GM10248 (cell line): ENCODE results near the gene YES1.

Experiments used
- CTCF ChIA-PET: fragments of 300-600 bp; sonication (Branson Sonifier 250); formaldehyde crosslinking; extraction: SDS; loops from one replicate; lab custom pipeline; 2021; ENCODE audit warnings: antibody characterized with exemption; lab: Yijun Ruan, JAX
- POLR2A ChIA-PET: fragments of 350-650 bp; sonication (Branson Sonifier 250); formaldehyde crosslinking; extraction: SDS; loops from one replicate; lab custom pipeline; 2020; ENCODE audit warnings: antibody characterized with exemption; lab: Yijun Ruan, JAX
- DNase-seq: peaks from one replicate; pipeline ENCODE4 v3.0.0; 2012; ENCODE audit errors: extremely low spot score
- CTCF ChIP-seq: IDR thresholded peaks from 2 replicates; pipeline ENCODE4 v1.5.1; 2012; ENCODE audit warnings: mild to moderate bottlenecking, low read depth; ENCODE audit errors: extremely low read depth, missing control alignments, control extremely low read depth

The YES1 gene

GRCh38 chr18:711657-712400 is 100.2 kb downstream of the YES1 start:
- POLR2A ChIA-PET = interaction anchor here (1.2 kb wide), 1 partner anchor 19 kb away, joined by 3 read pairs; no protein-coding TSS in a partner anchor
- DNase-seq = peak; percentile 72
- TF ChIP-seq CTCF = peak; percentile 49
- CTCF ChIA-PET = interaction anchor here (0.6 to 2.3 kb wide), 27 partner anchors 9 to 134 kb away, joined by 3 to 25 read pairs (median 4); no protein-coding TSS in a partner anchor

- ChIA-PET CTCF (interaction anchor here (1.4 to 2.2 kb wide), 6 partner anchors 8 to 128 kb away, joined by 3 to 9 read pairs (median 5); no protein-coding TSS in a partner anchor), POLR2A (no interaction called here)
- no peak for TF ChIP-seq CTCF
- DNase-seq = no peak
Observed at GRCh38 chr18:711310-711656, 100.8 kb downstream of the YES1 start.

DNA sequence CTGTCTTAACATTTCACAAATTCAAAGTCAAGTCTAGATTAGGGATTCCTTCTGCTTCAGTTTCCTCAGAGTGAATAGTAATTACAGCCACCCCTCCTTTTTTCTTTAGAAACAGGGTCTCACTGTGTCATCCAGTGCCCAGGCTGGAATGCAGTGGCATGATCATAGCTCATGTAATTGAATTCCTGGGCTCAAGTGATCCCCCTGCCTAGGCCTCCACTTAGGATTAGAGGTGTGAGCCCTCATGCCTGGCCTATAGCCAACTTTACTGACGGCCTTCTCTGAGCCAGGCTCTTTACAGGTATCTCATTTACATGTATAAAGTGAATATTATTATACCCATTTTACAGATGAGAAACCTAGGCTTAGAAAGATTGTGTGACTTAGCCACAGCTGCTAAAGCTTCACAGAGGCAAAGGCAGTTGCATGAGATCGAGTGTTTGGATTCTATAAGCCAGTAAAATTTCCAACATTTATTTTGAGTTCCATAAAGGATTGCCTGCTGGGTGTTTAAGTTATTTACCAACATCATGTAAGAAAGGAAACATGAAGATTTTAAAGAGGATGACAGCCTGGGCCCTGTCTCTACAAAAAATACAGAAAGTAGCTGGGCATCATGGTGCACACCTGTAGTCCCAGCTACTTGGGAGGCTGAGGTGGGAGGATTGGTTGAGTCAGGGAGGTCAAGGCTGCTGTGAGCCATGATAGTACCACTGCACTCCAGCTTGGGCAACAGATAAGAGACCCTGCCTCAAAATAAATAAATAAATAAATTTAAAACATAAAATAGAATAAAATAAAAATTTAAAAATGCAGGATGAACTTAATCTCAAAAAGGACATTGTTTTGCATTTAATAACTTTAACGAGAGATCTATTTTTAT is 101.4 kb downstream of the YES1 start:
- POLR2A ChIA-PET = interaction anchor here (0.6 kb wide), 1 partner anchor 94 kb away, joined by 3 read pairs; no protein-coding TSS in a partner anchor
- DNase-seq = no peak
- no peak for TF ChIP-seq CTCF
- CTCF ChIA-PET = interaction anchor here (1.0 to 2.2 kb wide), 8 partner anchors 8 to 129 kb away, joined by 3 to 9 read pairs (median 4); no protein-coding TSS in a partner anchor

DNA sequence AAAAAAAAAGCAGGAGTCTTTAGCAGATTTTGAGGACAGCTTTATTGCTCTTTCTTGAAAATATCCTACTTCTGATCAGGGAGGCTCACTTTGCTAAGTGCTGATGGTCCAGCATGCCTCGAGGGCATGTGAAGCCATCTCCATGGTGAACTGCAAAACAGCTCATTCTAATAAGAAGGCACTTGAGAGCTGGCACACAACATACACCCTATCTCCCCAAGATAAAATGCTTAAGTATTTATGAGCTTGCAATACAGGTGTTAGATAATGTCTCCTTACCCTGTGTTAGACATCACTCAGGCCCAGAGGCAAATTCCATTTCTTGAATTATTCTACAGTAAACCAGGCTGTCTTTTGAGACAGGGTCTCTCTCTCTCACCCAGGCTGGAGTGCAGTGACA is 102.3 kb downstream of the YES1 start:
- ChIA-PET POLR2A (interaction anchor here (0.6 kb wide), 1 partner anchor 95 kb away, joined by 3 read pairs; no protein-coding TSS in a partner anchor), CTCF (interaction anchor here (1.0 to 2.2 kb wide), 11 partner anchors 9 to 129 kb away, joined by 3 to 9 read pairs (median 4); no protein-coding TSS in a partner anchor)
- TF ChIP-seq CTCF = no peak
- DNase-seq = no peak

- CTCF ChIA-PET = interaction anchor here (1.4 to 2.2 kb wide), 4 partner anchors 8 to 131 kb away, joined by 4 to 8 read pairs (median 5); no protein-coding TSS in a partner anchor
- no peak for DNase-seq
- TF ChIP-seq CTCF = no peak
- POLR2A ChIA-PET = no interaction called here
Observed at GRCh38 chr18:708096-708495, 103.9 kb downstream of the YES1 start.

- TF ChIP-seq CTCF = no peak
- POLR2A ChIA-PET = no interaction called here
- CTCF ChIA-PET = interaction anchor here (1.1 to 1.2 kb wide), 2 partner anchors 10 to 134 kb away, joined by 3 read pairs; no protein-coding TSS in a partner anchor
- DNase-seq = no peak
Observed at GRCh38 chr18:706405-706804, 105.6 kb downstream of the YES1 start.
